ENCODE data around the gene RPL7A. TPM values are rescaled to one million over a fixed set of nuclear protein-coding genes. Genes with fewer than 3 reads are reported as not detected.

Gene RPL7A
- total RNA-seq, 1 experiment from 2014 or later: 1,156 TPM

- DNase-seq (no peak), ATAC-seq (no peak)
- Histone ChIP-seq H2AFZ (ENCODE audit: low read length) (no peak overlapping the region), H4K20me1 (ENCODE audit: low read length) (no peaks in the 10 kb centered on the region), H3K27me3 (ENCODE audit: low read length) (peaks cover 6% of the 10 kb centered on the region; the same call in 1 of the 2 replicates), H3K27ac (ENCODE audit: low read length) (no peak overlapping the region), H3K4me2 (ENCODE audit: low read length) (no peak overlapping the region), H3K4me3 (ENCODE audit: low read length) (no peak overlapping the region), H3K9ac (ENCODE audit: low read length) (no peak overlapping the region), H3K9me3 (ENCODE audit: low read length) (no peaks in the 10 kb centered on the region), H3K9me2 (replicated peaks; ENCODE audit: low read length) (no peaks in the 10 kb centered on the region), H3K79me2 (ENCODE audit: low read length) (no peaks in the 10 kb centered on the region), H3F3A (ENCODE audit: low read length, unreplicated experiment) (no peaks in the 10 kb centered on the region), H3K36me3 (ENCODE audit: low read depth, low read length) (no peaks in the 10 kb centered on the region), H3K4me1 (ENCODE audit: insufficient read depth, low read length) (no peaks in the 10 kb centered on the region)
- ChIA-PET CTCF (no interaction called here), POLR2A (ENCODE audit: unreplicated experiment) (interaction anchor here (0.7 kb wide), 1 partner anchor 42 kb away, joined by 3 read pairs; no protein-coding TSS in a partner anchor)
- no peak for TF ChIP-seq EZH2phosphoT487 (IDR thresholded peaks at IDR 0.05; ENCODE audit: borderline replicate concordance, low read length)
- TF ChIP-seq, protein P1, sequence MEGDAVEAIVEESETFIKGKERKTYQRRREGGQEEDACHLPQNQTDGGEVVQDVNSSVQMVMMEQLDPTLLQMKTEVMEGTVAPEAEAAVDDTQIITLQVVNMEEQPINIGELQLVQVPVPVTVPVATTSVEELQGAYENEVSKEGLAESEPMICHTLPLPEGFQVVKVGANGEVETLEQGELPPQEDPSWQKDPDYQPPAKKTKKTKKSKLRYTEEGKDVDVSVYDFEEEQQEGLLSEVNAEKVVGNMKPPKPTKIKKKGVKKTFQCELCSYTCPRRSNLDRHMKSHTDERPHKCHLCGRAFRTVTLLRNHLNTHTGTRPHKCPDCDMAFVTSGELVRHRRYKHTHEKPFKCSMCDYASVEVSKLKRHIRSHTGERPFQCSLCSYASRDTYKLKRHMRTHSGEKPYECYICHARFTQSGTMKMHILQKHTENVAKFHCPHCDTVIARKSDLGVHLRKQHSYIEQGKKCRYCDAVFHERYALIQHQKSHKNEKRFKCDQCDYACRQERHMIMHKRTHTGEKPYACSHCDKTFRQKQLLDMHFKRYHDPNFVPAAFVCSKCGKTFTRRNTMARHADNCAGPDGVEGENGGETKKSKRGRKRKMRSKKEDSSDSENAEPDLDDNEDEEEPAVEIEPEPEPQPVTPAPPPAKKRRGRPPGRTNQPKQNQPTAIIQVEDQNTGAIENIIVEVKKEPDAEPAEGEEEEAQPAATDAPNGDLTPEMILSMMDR (conservative IDR thresholded peaks at IDR 0.05; ENCODE audit: low read depth, low read length): no peak
- no peak for TF ChIP-seq EZH2 (IDR thresholded peaks at IDR 0.05; ENCODE audit: low read length, unreplicated experiment)
- BruUV-seq (replicated peaks): no TSS peak
- intact Hi-C loops (cut with micrococcal nuclease): no loop called here
These were observed 41.5 kb upstream of the RPL7A start for GRCh38 chr9:133306242-133307204.

DNA sequence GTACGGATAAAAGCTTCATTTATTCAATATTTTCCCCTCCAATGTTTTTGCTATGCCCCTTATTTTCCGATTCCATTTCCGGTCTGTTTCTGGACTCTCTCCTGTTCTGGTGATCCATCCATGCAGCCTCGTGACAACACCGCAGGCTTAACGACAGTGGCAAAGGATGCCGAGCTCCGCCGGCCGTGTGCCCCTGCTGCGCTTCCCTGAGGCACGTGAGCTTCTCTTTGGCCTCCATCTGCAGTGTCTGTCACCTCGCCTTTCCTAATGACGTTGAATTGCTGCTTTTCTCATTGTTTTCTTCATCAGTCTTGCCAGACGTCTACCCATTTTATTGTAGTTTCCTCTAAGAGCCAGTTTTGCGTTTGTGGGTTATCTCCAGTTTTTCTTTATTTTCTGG, 40.7 kb upstream of the RPL7A start:
- DNase-seq (no peak), ATAC-seq (no peak)
- BruUV-seq (replicated peaks): no TSS peak
- Histone ChIP-seq H3K4me1 (ENCODE audit: insufficient read depth, low read length) (no peaks in the 10 kb centered on the region), H3K27me3 (ENCODE audit: low read length) (peaks cover 6% of the 10 kb centered on the region; the same call in 1 of the 2 replicates), H3K9me2 (replicated peaks; ENCODE audit: low read length) (no peaks in the 10 kb centered on the region), H3K27ac (ENCODE audit: low read length) (no peak overlapping the region), H3K36me3 (ENCODE audit: low read depth, low read length) (no peaks in the 10 kb centered on the region), H3F3A (ENCODE audit: low read length, unreplicated experiment) (no peaks in the 10 kb centered on the region), H4K20me1 (ENCODE audit: low read length) (no peaks in the 10 kb centered on the region), H2AFZ (ENCODE audit: low read length) (no peak overlapping the region), H3K9ac (ENCODE audit: low read length) (no peak overlapping the region), H3K4me3 (ENCODE audit: low read length) (no peak overlapping the region), H3K79me2 (ENCODE audit: low read length) (no peaks in the 10 kb centered on the region), H3K4me2 (ENCODE audit: low read length) (no peak overlapping the region), H3K9me3 (ENCODE audit: low read length) (no peaks in the 10 kb centered on the region)
- POLR2A ChIA-PET (ENCODE audit: unreplicated experiment): interaction anchor here (0.7 kb wide), 1 partner anchor 42 kb away, joined by 3 read pairs; no protein-coding TSS in a partner anchor
- CTCF ChIA-PET: no interaction called here
- intact Hi-C loops (cut with micrococcal nuclease): no loop called here
- TF ChIP-seq EZH2 (IDR thresholded peaks at IDR 0.05; ENCODE audit: low read length, unreplicated experiment) (no peak), EZH2phosphoT487 (IDR thresholded peaks at IDR 0.05; ENCODE audit: borderline replicate concordance, low read length) (no peak)
- TF ChIP-seq, protein P1 (conservative IDR thresholded peaks at IDR 0.05; ENCODE audit: low read depth, low read length): no peak

GRCh38 chr9:133309608-133310007, 38.4 kb upstream of the RPL7A start:
- ChIA-PET CTCF (no interaction called here), POLR2A (ENCODE audit: unreplicated experiment) (no interaction called here)
- ATAC-seq (no peak), DNase-seq (no peak)
- H3K36me3 ChIP-seq (ENCODE audit: low read depth, low read length): no peaks in the 10 kb centered on the region
- H4K20me1 ChIP-seq (ENCODE audit: low read length): no peaks in the 10 kb centered on the region
- no peaks in the 10 kb centered on the region for H3K4me1 ChIP-seq (ENCODE audit: insufficient read depth, low read length)
- TF ChIP-seq, protein P1 (conservative IDR thresholded peaks at IDR 0.05; ENCODE audit: low read depth, low read length): no peak
- no peak for TF ChIP-seq EZH2 (IDR thresholded peaks at IDR 0.05; ENCODE audit: low read length, unreplicated experiment)
- no peak for TF ChIP-seq EZH2phosphoT487 (IDR thresholded peaks at IDR 0.05; ENCODE audit: borderline replicate concordance, low read length)
- no peak overlapping the region for H3K4me3 ChIP-seq (ENCODE audit: low read length)
- no peak overlapping the region for H3K27ac ChIP-seq (ENCODE audit: low read length)
- H3K9ac ChIP-seq (ENCODE audit: low read length): no peak overlapping the region
- H2AFZ ChIP-seq (ENCODE audit: low read length): no peak overlapping the region
- no peaks in the 10 kb centered on the region for H3F3A ChIP-seq (ENCODE audit: low read length, unreplicated experiment)
- intact Hi-C loops (cut with micrococcal nuclease): no loop called here
- BruUV-seq (replicated peaks): no TSS peak
- no peaks in the 10 kb centered on the region for H3K9me2 ChIP-seq (replicated peaks; ENCODE audit: low read length)
- no peaks in the 10 kb centered on the region for H3K79me2 ChIP-seq (ENCODE audit: low read length)
- H3K27me3 ChIP-seq (ENCODE audit: low read length): peaks cover 6% of the 10 kb centered on the region; the same call in 1 of the 2 replicates
- H3K9me3 ChIP-seq (ENCODE audit: low read length): no peaks in the 10 kb centered on the region
- H3K4me2 ChIP-seq (ENCODE audit: low read length): no peak overlapping the region
